Measurements from ENCODE around the gene SERPINB10. TPM values are rescaled to one million over a fixed set of nuclear protein-coding genes. Genes with fewer than 3 reads are reported as not detected.

The SERPINB10 gene
- total RNA-seq, 3 donors from 2014 or later = not detected

DNA sequence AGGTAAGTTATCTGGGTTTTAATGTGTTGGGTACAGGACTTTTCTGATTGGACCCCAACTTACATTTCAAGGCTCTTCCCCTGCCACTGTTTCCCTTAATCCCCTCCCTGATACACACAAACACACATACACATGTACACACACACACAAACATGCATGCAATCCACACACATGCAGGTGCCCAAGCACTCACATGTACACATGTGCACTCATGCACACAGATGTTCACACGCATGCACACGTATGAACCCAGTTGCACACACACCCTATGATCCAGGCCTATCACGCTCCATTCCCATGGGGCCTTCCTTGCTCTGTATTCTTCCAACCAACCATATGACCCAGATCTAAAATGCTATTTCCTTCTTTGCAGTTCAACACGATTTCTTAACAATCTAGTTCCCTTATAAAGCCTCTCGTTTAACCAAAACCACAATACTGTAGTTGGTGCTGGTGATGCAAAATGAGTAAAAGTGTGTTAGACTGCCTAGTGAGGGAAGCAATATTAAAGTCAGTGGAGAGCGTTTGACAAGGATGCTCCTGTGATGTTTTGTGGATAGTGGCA lies 73.2 kb downstream of the SERPINB10 start:
- TF ChIP-seq, protein P1, sequence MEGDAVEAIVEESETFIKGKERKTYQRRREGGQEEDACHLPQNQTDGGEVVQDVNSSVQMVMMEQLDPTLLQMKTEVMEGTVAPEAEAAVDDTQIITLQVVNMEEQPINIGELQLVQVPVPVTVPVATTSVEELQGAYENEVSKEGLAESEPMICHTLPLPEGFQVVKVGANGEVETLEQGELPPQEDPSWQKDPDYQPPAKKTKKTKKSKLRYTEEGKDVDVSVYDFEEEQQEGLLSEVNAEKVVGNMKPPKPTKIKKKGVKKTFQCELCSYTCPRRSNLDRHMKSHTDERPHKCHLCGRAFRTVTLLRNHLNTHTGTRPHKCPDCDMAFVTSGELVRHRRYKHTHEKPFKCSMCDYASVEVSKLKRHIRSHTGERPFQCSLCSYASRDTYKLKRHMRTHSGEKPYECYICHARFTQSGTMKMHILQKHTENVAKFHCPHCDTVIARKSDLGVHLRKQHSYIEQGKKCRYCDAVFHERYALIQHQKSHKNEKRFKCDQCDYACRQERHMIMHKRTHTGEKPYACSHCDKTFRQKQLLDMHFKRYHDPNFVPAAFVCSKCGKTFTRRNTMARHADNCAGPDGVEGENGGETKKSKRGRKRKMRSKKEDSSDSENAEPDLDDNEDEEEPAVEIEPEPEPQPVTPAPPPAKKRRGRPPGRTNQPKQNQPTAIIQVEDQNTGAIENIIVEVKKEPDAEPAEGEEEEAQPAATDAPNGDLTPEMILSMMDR (IDR thresholded peaks at IDR 0.05) = no peak
- no peak for ATAC-seq
- Histone ChIP-seq H3K4me1 (ENCODE audit: low read depth) (peaks cover 7% of the 10 kb centered on the region), H3K36me3 (ENCODE audit: low read depth) (no peaks in the 10 kb centered on the region), H3K9me3 (no peaks in the 10 kb centered on the region), H3K4me3 (no peak overlapping the region)
- no peak for DNase-seq
- intact Hi-C loops (cut with DNase I, micrococcal nuclease) = no loop called here

DNA sequence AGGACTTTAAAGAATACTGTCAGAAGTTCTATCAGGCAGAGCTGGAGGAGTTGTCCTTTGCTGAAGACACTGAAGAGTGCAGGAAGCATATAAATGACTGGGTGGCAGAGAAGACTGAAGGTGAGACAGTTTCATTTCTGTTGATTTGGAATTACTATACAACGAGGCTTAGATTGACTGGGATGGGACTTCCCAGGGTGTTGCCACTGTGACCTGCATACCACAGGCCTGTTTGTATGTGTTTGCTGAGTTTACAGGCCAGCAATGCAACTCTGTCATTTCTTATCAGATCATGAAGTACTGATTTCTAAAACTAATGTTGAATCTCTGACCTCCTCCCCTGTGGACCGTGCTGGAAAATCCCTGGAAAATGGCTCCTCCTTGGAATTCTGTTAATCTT lies 74.0 kb downstream of the SERPINB10 start:
- H3K36me3 ChIP-seq (ENCODE audit: low read depth) = no peaks in the 10 kb centered on the region

DNA sequence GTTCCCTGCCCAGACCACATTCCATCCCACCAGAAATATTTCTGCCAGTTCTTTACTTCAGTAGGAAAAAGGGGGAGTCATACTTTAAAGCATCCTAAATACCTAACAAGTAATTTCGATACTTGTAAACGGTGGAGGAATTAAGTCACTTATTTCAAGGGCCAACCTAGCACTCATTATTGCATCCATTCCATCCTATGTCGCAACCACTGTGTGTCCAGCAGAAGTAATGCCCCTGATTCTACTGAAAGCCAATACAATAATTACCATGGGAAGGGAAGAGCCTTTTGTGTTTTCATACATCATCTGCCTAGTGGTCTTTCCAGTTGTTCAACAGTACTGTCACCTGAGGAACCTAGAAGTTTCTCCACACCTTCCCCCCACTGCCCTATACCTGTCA lies 74.6 kb downstream of the SERPINB10 start:
- no peaks in the 10 kb centered on the region for H3K9me3 ChIP-seq
- H3K36me3 ChIP-seq (ENCODE audit: low read depth) = no peaks in the 10 kb centered on the region
- DNase-seq = no peak
- H3K4me3 ChIP-seq = no peak overlapping the region
- no peak for ATAC-seq
- H3K4me1 ChIP-seq (ENCODE audit: low read depth) = peaks cover 7% of the 10 kb centered on the region
- TF ChIP-seq, protein P1 (IDR thresholded peaks at IDR 0.05) = no peak
- intact Hi-C loops (cut with DNase I, micrococcal nuclease) = no loop called here

More for the DNA sequence above, 74.0 kb downstream of the SERPINB10 start:
- intact Hi-C loops (cut with DNase I, micrococcal nuclease) = no loop called here
- peaks cover 7% of the 10 kb centered on the region for H3K4me1 ChIP-seq (ENCODE audit: low read depth)
- ATAC-seq (peak; percentile 29), DNase-seq (no peak)
- TF ChIP-seq, protein P1 (IDR thresholded peaks at IDR 0.05) = no peak
- H3K9me3 ChIP-seq = no peaks in the 10 kb centered on the region
- H3K4me3 ChIP-seq = no peak overlapping the region

Other genes starting within 250 kb of the SERPINB10 start
- gene SERPINB3, start 246.1 kb upstream of the SERPINB10 start, total RNA-seq = not detected
- gene SERPINB11, start 205.0 kb upstream of the SERPINB10 start, total RNA-seq = not detected
- not detected for gene SERPINB7, start 132.5 kb upstream of the SERPINB10 start, total RNA-seq
- gene SERPINB2, start 20.3 kb upstream of the SERPINB10 start, total RNA-seq = not detected
- gene HMSD, start 41.3 kb downstream of the SERPINB10 start, total RNA-seq = under 1 TPM in 2 of 3 donors, not detected in 1; 0.22 to 0.38 TPM
- 10 to 100 TPM; 10.7 to 27.3 (median 12.3) TPM for gene SERPINB8, start 62.1 kb downstream of the SERPINB10 start, total RNA-seq
- gene LINC00305, start 241.1 kb downstream of the SERPINB10 start, total RNA-seq = not detected